Measurements from ENCODE around the gene NKD1. TPM values are rescaled to one million over a fixed set of nuclear protein-coding genes. Genes with fewer than 3 reads are reported as not detected.

NKD1 gene
- total RNA-seq, 2 experiments from 2014 or later = 0.67 to 1.6 TPM

- CTCF ChIA-PET = interaction anchor here (0.8 to 1.4 kb wide), 2 partner anchors 53 to 169 kb away, joined by 4 read pairs; no protein-coding TSS in a partner anchor
- intact Hi-C loops (cut with micrococcal nuclease) = no loop called here
- no peak overlapping the region for H3K4me3 Mint-ChIP-seq
These were observed 64.0 kb downstream of the NKD1 start for GRCh38 chr16:50611995-50612848.

GRCh38 chr16:50612849-50613198 lies 64.6 kb downstream of the NKD1 start:
- DNase-seq = no peak
- POLR2A ChIA-PET = no interaction called here
- Mint-ChIP-seq H3K36me3 (no peaks in the 10 kb centered on the region), H3K27ac (no peak overlapping the region), H3K27me3 (no peaks in the 10 kb centered on the region), H3K9me3 (no peaks in the 10 kb centered on the region), H3K4me3 (no peak overlapping the region), H3K4me1 (ENCODE audit: low read depth) (peaks cover 6% of the 10 kb centered on the region)
- intact Hi-C loops (cut with micrococcal nuclease) = no loop called here
- CTCF ChIA-PET = no interaction called here

More at GRCh38 chr16:50611995-50612848, 64.0 kb downstream of the NKD1 start:
- Mint-ChIP-seq H3K27ac (no peak overlapping the region), H3K4me1 (ENCODE audit: low read depth) (peaks cover 4% of the 10 kb centered on the region), H3K9me3 (no peaks in the 10 kb centered on the region), H3K27me3 (no peaks in the 10 kb centered on the region), H3K36me3 (no peaks in the 10 kb centered on the region)
- DNase-seq = no peak
- POLR2A ChIA-PET = no interaction called here

GRCh38 chr16:50613281-50613963 lies 65.2 kb downstream of the NKD1 start:
- H3K27ac Mint-ChIP-seq = no peak overlapping the region

GRCh38 chr16:50613964-50614474 lies 65.8 kb downstream of the NKD1 start:
- POLR2A ChIA-PET = no interaction called here
- intact Hi-C loops (cut with micrococcal nuclease) = no loop called here
- Mint-ChIP-seq H3K9me3 (no peaks in the 10 kb centered on the region), H3K27ac (no peak overlapping the region), H3K36me3 (no peaks in the 10 kb centered on the region), H3K27me3 (no peaks in the 10 kb centered on the region), H3K4me3 (no peak overlapping the region), H3K4me1 (ENCODE audit: low read depth) (peaks cover 6% of the 10 kb centered on the region)
- DNase-seq = no peak
- CTCF ChIA-PET = interaction anchor here (1.2 to 1.8 kb wide), 2 partner anchors 51 to 192 kb away, joined by 5 read pairs; no protein-coding TSS in a partner anchor

More at GRCh38 chr16:50613281-50613963, 65.2 kb downstream of the NKD1 start:
- Mint-ChIP-seq H3K36me3 (no peaks in the 10 kb centered on the region), H3K9me3 (no peaks in the 10 kb centered on the region), H3K4me1 (ENCODE audit: low read depth) (peaks cover 6% of the 10 kb centered on the region), H3K4me3 (no peak overlapping the region), H3K27me3 (no peaks in the 10 kb centered on the region)
- DNase-seq = no peak
- intact Hi-C loops (cut with micrococcal nuclease) = no loop called here
- ChIA-PET POLR2A (no interaction called here), CTCF (interaction anchor here (1.2 to 1.8 kb wide), 2 partner anchors 52 to 193 kb away, joined by 5 read pairs; no protein-coding TSS in a partner anchor)

GRCh38 chr16:50614955-50615724 lies 66.9 kb downstream of the NKD1 start:
- CTCF ChIA-PET = interaction anchor here (1.8 kb wide), 1 partner anchor 191 kb away, joined by 5 read pairs; no protein-coding TSS in a partner anchor

GRCh38 chr16:50615891-50616290 lies 67.7 kb downstream of the NKD1 start:
- H3K4me3 Mint-ChIP-seq = no peak overlapping the region
- H3K27ac Mint-ChIP-seq = no peak overlapping the region
- no peak for DNase-seq
- no peaks in the 10 kb centered on the region for H3K9me3 Mint-ChIP-seq
- H3K36me3 Mint-ChIP-seq = no peaks in the 10 kb centered on the region
- ChIA-PET POLR2A (no interaction called here), CTCF (no interaction called here)
- H3K27me3 Mint-ChIP-seq = no peaks in the 10 kb centered on the region
- intact Hi-C loops (cut with micrococcal nuclease) = no loop called here
- H3K4me1 Mint-ChIP-seq (ENCODE audit: low read depth) = peaks cover 6% of the 10 kb centered on the region

More at GRCh38 chr16:50614955-50615724, 66.9 kb downstream of the NKD1 start:
- Mint-ChIP-seq H3K9me3 (no peaks in the 10 kb centered on the region), H3K27me3 (no peaks in the 10 kb centered on the region), H3K4me1 (ENCODE audit: low read depth) (peaks cover 6% of the 10 kb centered on the region), H3K27ac (no peak overlapping the region), H3K36me3 (no peaks in the 10 kb centered on the region), H3K4me3 (no peak overlapping the region)
- intact Hi-C loops (cut with micrococcal nuclease) = no loop called here
- no peak for DNase-seq
- POLR2A ChIA-PET = no interaction called here

GRCh38 chr16:50616386-50616785 lies 68.2 kb downstream of the NKD1 start:
- ChIA-PET CTCF (interaction anchor here (1.4 kb wide), 1 partner anchor 11 kb away, joined by 3 read pairs; no protein-coding TSS in a partner anchor), POLR2A (no interaction called here)
- H3K9me3 Mint-ChIP-seq = no peaks in the 10 kb centered on the region
- intact Hi-C loops (cut with micrococcal nuclease) = no loop called here
- H3K36me3 Mint-ChIP-seq = no peaks in the 10 kb centered on the region
- H3K27ac Mint-ChIP-seq = no peak overlapping the region
- H3K27me3 Mint-ChIP-seq = no peaks in the 10 kb centered on the region
- H3K4me3 Mint-ChIP-seq = no peak overlapping the region
- no peak for DNase-seq
- H3K4me1 Mint-ChIP-seq (ENCODE audit: low read depth) = peaks cover 6% of the 10 kb centered on the region

- intact Hi-C loops (cut with micrococcal nuclease) = no loop called here
- DNase-seq = no peak
- no peaks in the 10 kb centered on the region for H3K36me3 Mint-ChIP-seq
- CTCF ChIA-PET = interaction anchor here (1.4 kb wide), 1 partner anchor 10 kb away, joined by 3 read pairs; no protein-coding TSS in a partner anchor
- no peaks in the 10 kb centered on the region for H3K9me3 Mint-ChIP-seq
- peaks cover 4% of the 10 kb centered on the region for H3K4me1 Mint-ChIP-seq (ENCODE audit: low read depth)
- POLR2A ChIA-PET = no interaction called here
- H3K27ac Mint-ChIP-seq = no peak overlapping the region
- no peaks in the 10 kb centered on the region for H3K27me3 Mint-ChIP-seq
- H3K4me3 Mint-ChIP-seq = no peak overlapping the region
These were observed 68.9 kb downstream of the NKD1 start for GRCh38 chr16:50616883-50617645.

GRCh38 chr16:50617646-50618184 lies 69.5 kb downstream of the NKD1 start:
- Mint-ChIP-seq H3K9me3 (no peaks in the 10 kb centered on the region), H3K4me1 (ENCODE audit: low read depth) (peaks cover 4% of the 10 kb centered on the region), H3K4me3 (no peak overlapping the region), H3K36me3 (no peaks in the 10 kb centered on the region), H3K27ac (no peak overlapping the region), H3K27me3 (no peaks in the 10 kb centered on the region)
- no peak for DNase-seq
- intact Hi-C loops (cut with micrococcal nuclease) = no loop called here
- ChIA-PET POLR2A (no interaction called here), CTCF (interaction anchor here (1.4 kb wide), 1 partner anchor 9 kb away, joined by 3 read pairs; no protein-coding TSS in a partner anchor)

GRCh38 chr16:50618238-50618918 lies 70.2 kb downstream of the NKD1 start:
- no peaks in the 10 kb centered on the region for H3K36me3 Mint-ChIP-seq
- H3K4me1 Mint-ChIP-seq (ENCODE audit: low read depth) = peaks cover 6% of the 10 kb centered on the region
- no peaks in the 10 kb centered on the region for H3K9me3 Mint-ChIP-seq
- no peak overlapping the region for H3K27ac Mint-ChIP-seq
- DNase-seq = no peak
- no peaks in the 10 kb centered on the region for H3K27me3 Mint-ChIP-seq
- intact Hi-C loops (cut with micrococcal nuclease) = no loop called here
- no peak overlapping the region for H3K4me3 Mint-ChIP-seq
- POLR2A ChIA-PET = no interaction called here
- CTCF ChIA-PET = interaction anchor here (1.0 kb wide), 1 partner anchor 188 kb away, joined by 3 read pairs; no protein-coding TSS in a partner anchor
